Ishikawa (cell line): Measurements from ENCODE around the gene PLCB1.

Experiments
- CEBPB ChIP-seq: IDR thresholded peaks from 2 replicates; pipeline ENCODE4 v1.6.1; 2012
- CREB1 ChIP-seq: IDR thresholded peaks from 2 replicates; pipeline ENCODE4 v1.6.1; 2012; ENCODE audit warnings: low read depth
- EGR1 ChIP-seq: IDR thresholded peaks from 2 replicates; pipeline ENCODE4 v1.6.1; 2012
- EP300 ChIP-seq: IDR thresholded peaks from 2 replicates; pipeline ENCODE4 v1.6.1; 2012; ENCODE audit warnings: borderline replicate concordance
- FOXM1 ChIP-seq: IDR thresholded peaks from 2 replicates; pipeline ENCODE4 v1.6.1; 2012; ENCODE audit warnings: low read depth, borderline replicate concordance
- MAX ChIP-seq: IDR thresholded peaks from 2 replicates; pipeline ENCODE4 v1.6.1; 2012
- NFIC ChIP-seq: IDR thresholded peaks from 2 replicates; pipeline ENCODE4 v1.6.1; 2012
- RAD21 ChIP-seq: IDR thresholded peaks from 2 replicates; pipeline ENCODE4 v1.6.1; 2012; ENCODE audit warnings: low read depth
- REST ChIP-seq: IDR thresholded peaks from 2 replicates; pipeline ENCODE4 v1.6.1; 2012; ENCODE audit warnings: low read depth, mild to moderate bottlenecking
- TAF1 ChIP-seq: IDR thresholded peaks from 2 replicates; pipeline ENCODE4 v1.6.1; 2012; ENCODE audit warnings: low read depth, mild to moderate bottlenecking
- TCF12 ChIP-seq: IDR thresholded peaks from 2 replicates; pipeline ENCODE4 v1.6.1; 2012; ENCODE audit warnings: low read depth
- TEAD4 ChIP-seq: IDR thresholded peaks from 2 replicates; pipeline ENCODE4 v1.6.1; 2012
- USF1 ChIP-seq: IDR thresholded peaks from 2 replicates; pipeline ENCODE4 v1.6.1; 2012
- YY1 ChIP-seq: IDR thresholded peaks from 2 replicates; pipeline ENCODE4 v1.6.1; 2012; ENCODE audit warnings: low read depth
- ZBTB7A ChIP-seq: IDR thresholded peaks from 2 replicates; pipeline ENCODE4 v1.6.1; 2012; ENCODE audit warnings: low read depth

Gene PLCB1

GRCh38 chr20:8139899-8140298 lies 7.8 kb downstream of the PLCB1 start:
- no peak for TF ChIP-seq NFIC
- no peak for TF ChIP-seq TCF12
- TF ChIP-seq RAD21, result no peak
- TF ChIP-seq ZBTB7A, result no peak
- TF ChIP-seq YY1, result no peak
- TF ChIP-seq EGR1, result no peak
- no peak for TF ChIP-seq TEAD4
- no peak for TF ChIP-seq FOXM1
- no peak for TF ChIP-seq TAF1
- TF ChIP-seq MAX, result no peak
- TF ChIP-seq CEBPB, result no peak
- no peak for TF ChIP-seq EP300
- no peak for TF ChIP-seq REST
- no peak for TF ChIP-seq USF1
- no peak for TF ChIP-seq CREB1

- TF ChIP-seq RAD21 (no peak), TCF12 (no peak), MAX (no peak), EP300 (no peak), YY1 (no peak), ZBTB7A (no peak), TEAD4 (no peak), CEBPB (no peak), EGR1 (no peak), NFIC (no peak), TAF1 (no peak), CREB1 (no peak), REST (no peak), FOXM1 (no peak), USF1 (no peak)
Observed at GRCh38 chr20:8143474-8143873, 11.4 kb downstream of the PLCB1 start.

GRCh38 chr20:8144282-8145245 lies 12.5 kb downstream of the PLCB1 start:
- TF ChIP-seq TAF1 (no peak), EP300 (no peak), TEAD4 (no peak), RAD21 (no peak), USF1 (no peak), EGR1 (no peak), FOXM1 (no peak), YY1 (no peak), TCF12 (no peak), NFIC (no peak), REST (no peak), ZBTB7A (no peak), CEBPB (no peak), CREB1 (no peak), MAX (no peak)
